GM21528 (cell line): ENCODE results near the gene GOSR2.

Experiments used
- ATAC-seq: cut with Tn5 transposase; IDR thresholded peaks from one replicate; pipeline ENCODE4 v1.9.1; 2021; ENCODE audit warnings: mild to moderate bottlenecking, moderate library complexity; ENCODE audit not compliant: unreplicated experiment, low FRiP score

The GOSR2 gene

DNA sequence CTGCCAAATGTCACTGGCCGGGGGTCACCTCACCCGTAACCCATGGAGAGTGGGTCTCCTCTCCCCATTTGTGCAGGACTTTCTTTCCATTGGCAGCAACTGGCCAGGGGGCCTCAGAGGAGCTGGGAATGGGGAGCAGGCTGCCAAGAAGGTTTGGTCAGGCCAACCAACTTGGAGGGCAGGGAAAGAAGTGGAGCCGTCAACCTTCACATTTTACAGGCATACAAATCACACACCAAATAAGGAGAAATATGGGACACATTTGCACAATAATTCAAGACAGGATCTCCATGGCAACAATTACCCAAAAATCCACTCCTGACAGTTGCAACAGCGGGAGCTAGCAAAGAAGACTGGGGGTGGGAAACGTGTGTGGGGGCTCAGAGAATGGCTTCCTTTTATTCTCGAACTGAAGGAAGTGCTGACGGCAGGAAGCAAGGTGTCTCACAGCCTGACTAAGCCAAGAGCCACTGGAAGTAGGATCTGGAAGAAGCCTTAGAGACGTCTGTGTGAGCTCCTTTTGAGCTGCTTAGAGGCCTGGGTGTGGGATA lies 35.2 kb downstream of the GOSR2 start:
- no peak for ATAC-seq

- no peak for ATAC-seq
Measured at GRCh38 chr17:46960152-46960551, 37.2 kb downstream of the GOSR2 start.

- ATAC-seq = no peak
Measured at GRCh38 chr17:46962374-46962790, 39.4 kb downstream of the GOSR2 start.

- ATAC-seq = no peak
Measured at GRCh38 chr17:46963571-46963970, 40.6 kb downstream of the GOSR2 start.

GRCh38 chr17:46964315-46965265 lies 41.6 kb downstream of the GOSR2 start:
- ATAC-seq = no peak

DNA sequence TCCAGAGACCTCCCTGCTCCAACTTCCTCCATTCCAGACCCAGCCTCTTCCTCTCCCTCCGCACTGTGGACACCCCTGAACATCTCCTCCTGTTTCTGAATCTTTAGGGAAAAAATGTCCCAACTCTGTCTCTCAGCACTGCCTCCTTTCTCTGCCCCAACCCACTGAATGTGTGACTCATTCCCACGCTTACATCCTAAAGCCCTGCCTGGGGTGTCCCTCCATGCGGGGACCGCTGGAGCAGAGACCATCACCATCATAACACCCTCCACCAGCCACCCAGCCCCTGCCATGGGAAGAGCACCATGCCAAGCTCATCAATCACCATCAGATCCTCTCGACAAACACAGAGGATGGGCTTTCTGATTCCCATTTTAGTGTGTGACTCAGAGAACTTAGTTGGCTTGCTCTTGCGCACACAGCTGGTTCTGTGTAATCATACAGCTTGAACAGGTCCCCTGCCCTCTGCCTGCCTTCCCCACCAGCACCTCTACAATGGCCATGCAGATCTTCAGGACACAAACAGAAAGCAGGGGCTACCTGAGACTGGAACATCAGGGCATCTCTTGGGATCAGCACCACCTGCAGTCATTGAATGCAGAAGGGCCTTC lies 45.4 kb downstream of the GOSR2 start:
- ATAC-seq = no peak

GRCh38 chr17:46968896-46969295 lies 45.9 kb downstream of the GOSR2 start:
- ATAC-seq = no peak

DNA sequence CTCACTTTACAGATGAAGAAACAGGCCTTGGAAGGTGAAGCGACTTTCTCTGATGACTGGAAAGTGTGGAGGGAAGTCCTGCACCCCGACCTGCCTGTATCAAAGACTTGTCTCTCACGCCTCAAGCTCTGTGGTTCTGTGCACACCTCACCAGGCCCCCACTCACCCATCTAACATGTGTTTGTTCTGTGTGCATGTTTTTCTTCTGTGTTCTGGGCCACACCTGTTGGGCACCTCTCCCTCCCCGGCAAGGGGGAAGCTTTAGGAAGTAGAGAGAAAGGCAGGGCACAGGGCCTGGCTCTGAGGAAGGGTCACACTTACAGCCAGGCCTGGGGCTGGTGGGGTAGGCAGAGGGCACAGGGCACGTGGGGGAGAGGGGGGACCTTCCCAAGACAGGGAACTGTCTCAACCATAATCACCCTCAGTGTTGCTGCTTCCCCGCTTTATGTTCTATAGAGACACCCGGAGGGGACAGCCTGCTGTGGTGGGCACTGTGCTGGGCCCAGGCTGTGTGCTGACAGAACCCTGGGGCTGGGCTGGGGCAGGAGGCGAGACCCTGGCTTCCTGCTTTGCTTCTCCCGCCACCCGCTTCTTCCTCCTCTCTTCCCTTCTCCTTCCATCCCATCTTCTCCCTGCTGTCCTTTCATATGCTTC lies 48.8 kb downstream of the GOSR2 start:
- ATAC-seq = no peak

- no peak for ATAC-seq
Measured at GRCh38 chr17:46972346-46972745, 49.4 kb downstream of the GOSR2 start.

- no peak for ATAC-seq
Measured at GRCh38 chr17:46974086-46974485, 51.1 kb downstream of the GOSR2 start.

GRCh38 chr17:46975287-46975686 lies 52.3 kb downstream of the GOSR2 start:
- no peak for ATAC-seq

GRCh38 chr17:46976626-46977270 lies 53.8 kb downstream of the GOSR2 start:
- ATAC-seq = no peak

GRCh38 chr17:46977348-46977747 lies 54.4 kb downstream of the GOSR2 start:
- ATAC-seq = no peak

GRCh38 chr17:46977750-46978488 lies 55.0 kb downstream of the GOSR2 start:
- no peak for ATAC-seq

GRCh38 chr17:46978489-46979146 lies 55.7 kb downstream of the GOSR2 start:
- no peak for ATAC-seq

DNA sequence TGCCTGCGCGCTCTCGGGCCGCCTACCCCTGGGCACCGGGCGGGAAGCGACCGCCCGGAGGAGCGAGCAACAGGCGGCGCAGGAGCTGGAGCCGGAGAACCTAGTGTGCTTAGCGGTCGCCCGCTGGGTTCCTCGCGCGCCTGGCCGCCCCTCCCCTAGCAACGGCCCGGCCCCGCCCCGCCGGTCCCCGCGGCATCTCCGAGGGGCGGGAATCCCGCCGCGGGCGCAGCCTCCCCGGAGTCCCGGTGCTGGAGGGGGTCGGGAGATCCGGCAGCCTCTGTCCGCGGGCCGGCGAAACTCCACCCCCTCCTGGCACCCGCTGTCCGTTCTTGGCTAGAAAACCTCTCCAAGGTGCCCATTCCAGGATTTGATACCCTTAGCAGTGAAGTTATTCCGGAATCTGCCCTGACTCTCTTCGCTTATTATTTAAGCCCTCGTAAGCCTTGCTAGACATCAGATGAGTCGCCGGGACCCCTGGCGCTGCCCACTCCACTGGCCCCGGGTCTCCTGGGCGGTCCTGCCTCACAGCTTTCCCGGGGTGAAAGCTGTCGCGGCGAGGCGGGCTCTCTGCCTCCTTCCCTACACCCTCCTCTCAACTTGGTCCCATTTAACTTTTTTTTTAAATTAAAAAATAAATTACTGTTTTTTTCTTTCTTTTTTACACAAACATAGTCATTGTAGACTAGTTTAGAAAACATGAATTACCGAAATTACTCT lies 56.3 kb downstream of the GOSR2 start, which contains the start of gene RPRML:
Gene RPRML (minus strand): TSS at position 107 of the 717 bp plus-strand sequence. CDS start 246 bp downstream, outside the sequence.
- no peak for ATAC-seq

DNA sequence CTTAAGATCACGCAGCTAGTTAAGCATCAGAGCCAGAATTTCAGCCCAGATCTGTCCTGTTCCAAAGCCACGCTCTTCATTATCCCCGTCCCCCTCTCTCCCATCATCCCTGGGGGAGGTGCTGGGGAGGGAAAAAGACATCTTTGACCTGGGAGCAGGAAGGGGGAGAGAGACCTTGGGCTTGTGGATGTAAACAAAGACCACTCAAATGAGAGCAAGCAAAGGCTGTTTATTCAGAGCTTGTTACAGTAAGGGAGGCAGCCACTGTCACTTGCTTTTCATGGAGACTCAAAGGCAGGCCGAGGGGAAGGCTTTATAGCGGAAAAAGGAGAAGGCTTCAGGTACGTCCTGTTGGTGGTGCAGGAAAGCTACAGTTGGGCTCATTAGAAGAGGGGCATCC lies 59.6 kb downstream of the GOSR2 start:
- ATAC-seq = no peak

GRCh38 chr17:46983782-46984181 lies 60.8 kb downstream of the GOSR2 start:
- no peak for ATAC-seq

- no peak for ATAC-seq
Measured at GRCh38 chr17:46984341-46984740, 61.4 kb downstream of the GOSR2 start.
